ENCODE measurements around the gene TMEM91. TPM values are rescaled to one million over a fixed set of nuclear protein-coding genes. Genes with fewer than 3 reads are reported as not detected.
A peak's percentile ranks its signal among the peaks of the same experiment; 100 is the strongest.

The TMEM91 gene
- total RNA-seq, 4 donors from 2014 or later, result 7.1 to 28.1 (median 10.9) TPM

DNA sequence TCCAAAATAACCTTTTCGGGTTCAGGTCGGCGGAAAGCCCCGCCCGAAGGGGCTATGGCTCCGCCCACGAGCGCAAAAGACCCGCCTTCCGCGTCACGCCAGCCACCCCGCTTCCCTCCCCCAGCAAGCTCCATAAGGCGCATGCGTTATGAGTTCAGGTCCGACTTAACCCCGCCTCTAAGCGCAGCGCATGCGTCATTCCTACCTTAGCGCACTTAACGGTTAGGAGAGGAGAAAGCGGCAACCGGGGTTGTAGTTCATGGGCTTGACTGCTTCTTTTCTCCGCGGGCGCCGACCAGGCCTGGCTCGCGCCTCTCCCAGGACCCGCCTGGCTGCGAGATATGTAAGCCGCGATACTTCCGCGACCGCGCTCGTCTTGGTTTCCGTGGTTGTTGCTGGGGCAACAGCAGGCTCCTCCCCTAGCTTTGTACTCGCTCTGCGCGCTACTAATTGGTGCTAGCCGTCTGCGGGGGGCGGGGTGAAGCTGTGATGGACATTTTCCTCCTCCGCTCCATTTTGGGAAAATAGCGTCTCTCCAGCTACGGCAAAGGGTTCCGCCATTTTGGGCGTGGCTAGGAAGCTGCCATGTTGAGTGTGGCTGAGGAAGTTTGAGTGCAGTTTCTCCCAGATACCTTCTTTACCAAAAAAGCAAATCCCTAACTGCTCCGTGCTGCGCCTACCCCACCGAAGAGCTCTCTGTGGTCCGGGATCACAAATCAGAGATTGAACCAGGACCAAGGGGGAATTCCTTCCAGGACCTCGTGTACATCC, 12.4 kb upstream of the TMEM91 start, which contains the start of gene B9D2:
Gene B9D2 (minus strand): TSS at position 397 of the 771 bp plus-strand sequence. CDS start 630 bp downstream, outside the sequence.
- H3K4me3 ChIP-seq, result peak within 1 kb of the TSS; percentile 74 to 76
- intact Hi-C loops (cut with DNase I; ENCODE audit: low total_unique reads), result no loop called here
- no peaks in the 10 kb centered on the region for H3K4me1 ChIP-seq
- H3K27ac ChIP-seq, result peak within 1 kb of the TSS; percentile 99
- no peaks in the 10 kb centered on the region for H3K36me3 ChIP-seq
- H3K9me3 ChIP-seq, result no peaks in the 10 kb centered on the region
- TF ChIP-seq, protein P1, sequence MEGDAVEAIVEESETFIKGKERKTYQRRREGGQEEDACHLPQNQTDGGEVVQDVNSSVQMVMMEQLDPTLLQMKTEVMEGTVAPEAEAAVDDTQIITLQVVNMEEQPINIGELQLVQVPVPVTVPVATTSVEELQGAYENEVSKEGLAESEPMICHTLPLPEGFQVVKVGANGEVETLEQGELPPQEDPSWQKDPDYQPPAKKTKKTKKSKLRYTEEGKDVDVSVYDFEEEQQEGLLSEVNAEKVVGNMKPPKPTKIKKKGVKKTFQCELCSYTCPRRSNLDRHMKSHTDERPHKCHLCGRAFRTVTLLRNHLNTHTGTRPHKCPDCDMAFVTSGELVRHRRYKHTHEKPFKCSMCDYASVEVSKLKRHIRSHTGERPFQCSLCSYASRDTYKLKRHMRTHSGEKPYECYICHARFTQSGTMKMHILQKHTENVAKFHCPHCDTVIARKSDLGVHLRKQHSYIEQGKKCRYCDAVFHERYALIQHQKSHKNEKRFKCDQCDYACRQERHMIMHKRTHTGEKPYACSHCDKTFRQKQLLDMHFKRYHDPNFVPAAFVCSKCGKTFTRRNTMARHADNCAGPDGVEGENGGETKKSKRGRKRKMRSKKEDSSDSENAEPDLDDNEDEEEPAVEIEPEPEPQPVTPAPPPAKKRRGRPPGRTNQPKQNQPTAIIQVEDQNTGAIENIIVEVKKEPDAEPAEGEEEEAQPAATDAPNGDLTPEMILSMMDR (IDR thresholded peaks at IDR 0.05), result peak in 1 of 4 experiments; percentile 13
- peak; percentile 54 to 81 for TF ChIP-seq POLR2A (IDR thresholded peaks at IDR 0.05)
- no peaks in the 10 kb centered on the region for H3K27me3 ChIP-seq
- DNase-seq, result peak; percentile 98 to 99

DNA sequence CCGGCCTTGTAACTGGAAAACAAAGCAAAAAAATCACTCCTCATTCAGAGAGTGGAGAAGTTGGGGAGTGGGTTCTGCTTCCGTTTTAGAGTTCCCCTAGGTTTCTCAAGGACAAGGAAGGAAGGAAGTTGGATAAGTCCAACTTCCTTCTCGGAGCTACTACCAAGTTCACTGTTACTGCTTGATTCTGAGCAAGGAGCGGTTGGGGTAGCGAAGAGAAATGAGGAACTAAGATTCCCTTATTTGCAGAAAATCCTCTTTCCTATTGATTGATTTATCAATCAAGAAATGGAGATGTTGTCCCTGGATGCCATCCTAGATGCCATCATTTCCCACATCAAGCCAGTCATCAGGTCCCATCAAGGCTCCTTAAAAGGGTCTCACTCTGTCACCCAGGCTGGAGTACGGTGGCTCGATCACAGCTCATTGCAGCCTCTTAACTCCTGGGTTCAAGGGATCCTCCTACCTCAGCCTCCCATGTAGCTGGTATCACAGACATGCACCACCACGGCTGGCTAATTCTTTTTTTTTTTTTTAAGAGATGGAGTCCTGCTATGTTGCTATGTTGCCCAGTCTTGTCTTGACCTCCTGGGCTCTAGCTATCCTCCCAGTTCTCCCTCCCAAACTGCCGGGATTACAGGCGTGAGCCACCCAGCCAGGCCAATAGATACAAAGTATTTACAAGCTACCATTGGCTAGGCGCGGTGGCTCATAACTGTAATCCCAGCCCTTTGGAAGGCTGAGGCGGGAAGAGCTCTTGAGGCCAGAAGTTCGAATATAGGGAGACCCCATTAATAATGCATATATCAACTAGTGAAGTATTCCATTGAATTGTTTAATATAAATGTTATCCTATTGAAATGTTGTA, 11.6 kb upstream of the TMEM91 start:
- Histone ChIP-seq H3K36me3 (no peaks in the 10 kb centered on the region), H3K27me3 (no peaks in the 10 kb centered on the region), H3K27ac (peak overlapping the region; percentile 99), H3K4me3 (peak overlapping the region; percentile 74 to 76), H3K4me1 (no peaks in the 10 kb centered on the region), H3K9me3 (no peaks in the 10 kb centered on the region)
- no peak for DNase-seq
- intact Hi-C loops (cut with DNase I; ENCODE audit: low total_unique reads), result no loop called here
- TF ChIP-seq POLR2A (IDR thresholded peaks at IDR 0.05), result no peak
- TF ChIP-seq, protein P1 (IDR thresholded peaks at IDR 0.05), result no peak

GRCh38 chr19:41366089-41366488, 10.2 kb upstream of the TMEM91 start:
- no peak for TF ChIP-seq POLR2A (IDR thresholded peaks at IDR 0.05)
- TF ChIP-seq, protein P1 (IDR thresholded peaks at IDR 0.05), result no peak
- H3K27ac ChIP-seq, result no peak overlapping the region
- no peaks in the 10 kb centered on the region for H3K36me3 ChIP-seq
- H3K27me3 ChIP-seq, result no peaks in the 10 kb centered on the region
- no peak for DNase-seq
- intact Hi-C loops (cut with DNase I; ENCODE audit: low total_unique reads), result no loop called here
- H3K9me3 ChIP-seq, result no peaks in the 10 kb centered on the region
- H3K4me3 ChIP-seq, result no peak overlapping the region
- H3K4me1 ChIP-seq, result no peaks in the 10 kb centered on the region

DNA sequence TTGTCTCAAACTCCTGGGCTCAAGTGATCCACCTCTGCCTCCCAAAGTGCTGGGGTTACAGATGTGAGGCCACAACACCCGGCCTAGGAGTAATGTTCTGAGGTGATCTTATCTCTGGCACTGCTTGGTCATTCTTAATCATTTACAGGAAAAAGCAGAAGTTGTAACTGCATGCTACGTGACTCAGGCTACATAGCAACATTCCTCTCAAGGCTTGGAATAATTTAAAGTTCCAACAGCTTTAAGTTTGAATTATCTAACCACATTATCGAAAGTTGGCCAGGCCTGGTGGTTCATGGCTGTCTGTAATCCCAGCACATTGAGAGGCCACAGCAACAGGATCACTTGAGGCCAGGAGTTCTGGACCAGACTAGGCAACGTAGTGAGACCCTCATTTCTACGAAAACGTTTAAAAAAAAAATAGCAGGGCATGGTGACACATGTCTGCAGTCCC, 8.5 kb upstream of the TMEM91 start:
- TF ChIP-seq POLR2A (IDR thresholded peaks at IDR 0.05), result no peak
- TF ChIP-seq, protein P1 (IDR thresholded peaks at IDR 0.05), result no peak
- H3K27me3 ChIP-seq, result no peaks in the 10 kb centered on the region
- H3K4me1 ChIP-seq, result no peaks in the 10 kb centered on the region

More for the DNA sequence above, 8.5 kb upstream of the TMEM91 start:
- intact Hi-C loops (cut with DNase I; ENCODE audit: low total_unique reads), result no loop called here
- Histone ChIP-seq H3K27ac (no peak overlapping the region), H3K4me3 (no peak overlapping the region), H3K36me3 (no peaks in the 10 kb centered on the region), H3K9me3 (no peaks in the 10 kb centered on the region)
- no peak for DNase-seq
